T-cell (primary cell): Measurements from ENCODE around the gene OR6B2. TPM values are rescaled to one million over a fixed set of nuclear protein-coding genes. Genes with fewer than 3 reads are reported as not detected.

Experiments
- ATAC-seq, 4 experiments: fragments of 200-7000 bp in 3 of 4; fragments of 150-1000 bp in 1 of 4; cut with Tn5 transposase; replicated peaks in 1 of 4; 1 replicate in 3 of 4; 2 replicates in 1 of 4; pipeline ENCODE4 v1.10.0; 2021; ENCODE audit warnings: moderate library complexity in 3 of 4, mild to moderate bottlenecking in 2 of 4, moderate number of reproducible peaks in 1 of 4
- CTCF ChIA-PET, 2 donors: fragments of 300-600 bp; sonication (Branson Sonifier 250); formaldehyde crosslinking; loops; one replicate each; lab custom pipeline; 2022; ENCODE audit warnings: antibody characterized with exemption in 2 of 2; lab: Charles Lee
- POLR2A ChIA-PET, 2 donors: fragments of 300-600 bp; sonication (Branson Sonifier 250); formaldehyde crosslinking; loops; one replicate each; lab custom pipeline; 2022; ENCODE audit warnings: antibody characterized with exemption in 2 of 2; lab: Charles Lee
- DNase-seq, 35 experiments: peaks; one replicate each; pipeline versions ENCODE4 v3.0.0 to v3.0.0-alpha.2; 2013 to 2023
- H3K27ac ChIP-seq: one replicate; pipeline ENCODE4 v1.5.1; 2013; ENCODE audit warnings: low read length
- H3K27me3 ChIP-seq, 2 experiments: replicated peaks in 1 of 2; 1 replicate in 1 of 2; 2 replicates in 1 of 2; pipeline versions ENCODE4 v1.6.1 to v1.7.0; 2013; ENCODE audit warnings: low read length in 1 of 2, mixed read lengths in 1 of 2; ENCODE audit not compliant: control insufficient read depth in 2 of 2, insufficient read depth in 2 of 2; ENCODE audit errors: extremely low read depth in 1 of 2
- H3K36me3 ChIP-seq, 2 donors: 1 replicate in 1 of 2; 2 replicates in 1 of 2; pipeline versions ENCODE4 v1.6.1 to v1.7.0; 2013; ENCODE audit warnings: low read length in 1 of 2; ENCODE audit not compliant: control insufficient read depth in 2 of 2, insufficient read depth in 1 of 2; ENCODE audit errors: extremely low read depth in 1 of 2
- H3K4me1 ChIP-seq, 2 experiments: 1 replicate in 1 of 2; 2 replicates in 1 of 2; pipeline versions ENCODE4 v1.6.1 to v1.7.0; 2013; ENCODE audit warnings: low read length in 2 of 2, mixed read lengths in 1 of 2; ENCODE audit not compliant: insufficient read depth in 2 of 2, control insufficient read depth in 1 of 2; ENCODE audit errors: extremely low read depth in 1 of 2
- H3K4me3 ChIP-seq, 2 donors: 1 replicate in 1 of 2; 2 replicates in 1 of 2; pipeline versions ENCODE4 v1.5.1 to v1.7.0; 2013; ENCODE audit warnings: mild to moderate bottlenecking in 2 of 2, low read length in 1 of 2, moderate library complexity in 1 of 2; ENCODE audit not compliant: control insufficient read depth in 1 of 2; ENCODE audit errors: extremely low read depth in 1 of 2
- H3K9me3 ChIP-seq: 2 replicates; pipeline ENCODE4 v1.7.0; 2013
- H3K27ac Mint-ChIP-seq, 2 donors: one replicate each; pipeline ENCODE4 v1.8.0; 2020 to 2021; ENCODE audit warnings: mild to moderate bottlenecking in 2 of 2, mixed read lengths in 2 of 2
- H3K27me3 Mint-ChIP-seq, 2 donors: one replicate each; pipeline ENCODE4 v1.8.0; 2021 to 2022; ENCODE audit warnings: mixed read lengths in 2 of 2
- H3K36me3 Mint-ChIP-seq: one replicate; pipeline ENCODE4 v1.8.0; 2021; ENCODE audit warnings: mixed read lengths
- H3K4me1 Mint-ChIP-seq, 3 donors: one replicate each; pipeline ENCODE4 v1.8.0; 2020 to 2022; ENCODE audit warnings: mixed read lengths in 3 of 3, mild to moderate bottlenecking in 1 of 3
- H3K4me3 Mint-ChIP-seq, 3 donors: one replicate each; pipeline ENCODE4 v1.8.0; 2020 to 2022; ENCODE audit warnings: mild to moderate bottlenecking in 3 of 3, mixed read lengths in 3 of 3, moderate library complexity in 3 of 3
- H3K9me3 Mint-ChIP-seq, 3 donors: one replicate each; pipeline ENCODE4 v1.8.0; 2020 to 2022; ENCODE audit warnings: mixed read lengths in 3 of 3
- WGBS: methylation state at CpG from one replicate; pipeline ENCODE4 v1.1.5; 2013; ENCODE audit warnings: missing lambda C conversion rate; ENCODE audit not compliant: insufficient coverage; 5-methylcytosine and 5-hydroxymethylcytosine counted together
- total RNA-seq, 35 experiments: library from RNA in 6 of 35; stranded (reverse) in 6 of 35; fragments of 120-200 nt in 1 of 35; gene quantifications; one replicate each; pipeline versions ENCODE4 v1.2.1 to v1.2.4 and lab custom pipeline; 2013 to 2026

OR6B2 gene
- total RNA-seq, 5 donors from 2014 or later (not counting 1 experiment from before 2014, with no cell fraction given): not detected

GRCh38 chr2:240068193-240068592 is 38.0 kb upstream of the OR6B2 start:
- 100% methylated on average over 1 of the region's 1 CpG for whole genome bisulfite sequencing
- Mint-ChIP-seq H3K27me3 (peaks cover 16 to 28% of the 10 kb centered on the region in 2 donors), H3K4me1 (no peaks in the 10 kb centered on the region), H3K4me3 (no peak overlapping the region), H3K9me3 (peaks cover 3 to 14% (median 14%) of the 10 kb centered on the region in 3 donors), H3K27ac (no peak overlapping the region), H3K36me3 (no peaks in the 10 kb centered on the region)
- Histone ChIP-seq H3K27me3 (peaks cover 2 to 4% of the 10 kb centered on the region in 2 experiments), H3K4me1 (no peaks in the 10 kb centered on the region), H3K36me3 (no peaks in the 10 kb centered on the region), H3K27ac (no peak overlapping the region), H3K4me3 (no peak overlapping the region), H3K9me3 (no peaks in the 10 kb centered on the region)
- CTCF ChIA-PET: no interaction called here
- no peak for ATAC-seq
- no peak for DNase-seq
- POLR2A ChIA-PET: no interaction called here

GRCh38 chr2:240066489-240066888 is 36.3 kb upstream of the OR6B2 start:
- Histone ChIP-seq H3K27me3 (peaks cover 2 to 7% of the 10 kb centered on the region in 2 experiments), H3K9me3 (no peaks in the 10 kb centered on the region), H3K4me1 (no peaks in the 10 kb centered on the region), H3K4me3 (no peak overlapping the region), H3K27ac (no peak overlapping the region), H3K36me3 (no peaks in the 10 kb centered on the region)
- Mint-ChIP-seq H3K4me1 (no peaks in the 10 kb centered on the region), H3K36me3 (no peaks in the 10 kb centered on the region), H3K4me3 (no peak overlapping the region), H3K9me3 (peaks cover 3 to 14% (median 14%) of the 10 kb centered on the region in 3 donors), H3K27ac (no peak overlapping the region), H3K27me3 (peaks cover 13 to 20% of the 10 kb centered on the region in 2 donors)
- CTCF ChIA-PET: interaction anchor here in 1 of 2 donors (1.4 kb wide), 1 partner anchor 77 kb away, joined by 4 read pairs; no protein-coding TSS in a partner anchor
- no peak for ATAC-seq
- POLR2A ChIA-PET: no interaction called here
- no peak for DNase-seq
- 79% methylated on average over 4 of the region's 5 CpGs for WGBS

GRCh38 chr2:240064898-240065297 is 34.7 kb upstream of the OR6B2 start:
- Histone ChIP-seq H3K9me3 (no peaks in the 10 kb centered on the region), H3K4me3 (no peak overlapping the region), H3K27me3 (peaks cover 4 to 9% of the 10 kb centered on the region in 2 experiments), H3K27ac (no peak overlapping the region), H3K4me1 (no peaks in the 10 kb centered on the region), H3K36me3 (no peaks in the 10 kb centered on the region)
- POLR2A ChIA-PET: no interaction called here
- CTCF ChIA-PET: no interaction called here
- Mint-ChIP-seq H3K36me3 (no peaks in the 10 kb centered on the region), H3K9me3 (peaks cover 3 to 14% (median 14%) of the 10 kb centered on the region in 3 donors), H3K27ac (no peak overlapping the region), H3K4me3 (no peak overlapping the region), H3K27me3 (peaks cover 13 to 24% of the 10 kb centered on the region in 2 donors), H3K4me1 (no peaks in the 10 kb centered on the region)
- no peak for ATAC-seq
- no peak for DNase-seq
- no CpG with 5 or more reads among the region's 4 CpGs for WGBS

GRCh38 chr2:240060977-240061591 is 30.9 kb upstream of the OR6B2 start:
- H3K27ac Mint-ChIP-seq: no peak overlapping the region

GRCh38 chr2:240056678-240057077 is 26.4 kb upstream of the OR6B2 start:
- no peak overlapping the region for H3K4me3 Mint-ChIP-seq
- ChIA-PET POLR2A (no interaction called here), CTCF (no interaction called here)
- Histone ChIP-seq H3K36me3 (no peaks in the 10 kb centered on the region), H3K27ac (no peak overlapping the region), H3K9me3 (no peaks in the 10 kb centered on the region), H3K4me1 (no peaks in the 10 kb centered on the region), H3K27me3 (peaks cover 7 to 61% of the 10 kb centered on the region in 2 experiments), H3K4me3 (no peak overlapping the region)
- no peak overlapping the region for H3K27ac Mint-ChIP-seq
- no peaks in the 10 kb centered on the region for H3K9me3 Mint-ChIP-seq
- 81% methylated on average over 7 of the region's 11 CpGs for WGBS
- H3K4me1 Mint-ChIP-seq: no peaks in the 10 kb centered on the region
- peaks cover 44 to 49% of the 10 kb centered on the region in 2 donors for H3K27me3 Mint-ChIP-seq
- DNase-seq (no peak), ATAC-seq (no peak)
- no peaks in the 10 kb centered on the region for H3K36me3 Mint-ChIP-seq

More at GRCh38 chr2:240060977-240061591, 30.9 kb upstream of the OR6B2 start:
- H3K27me3 ChIP-seq: peaks cover 9 to 29% of the 10 kb centered on the region in 2 experiments
- H3K4me1 ChIP-seq: no peaks in the 10 kb centered on the region
- 22% methylated on average over 2 of the region's 4 CpGs for WGBS
- ChIA-PET CTCF (interaction anchor here (0.5 to 2.2 kb wide), 11 partner anchors 9 to 389 kb away, joined by 3 to 41 read pairs (median 3); partner anchors contain the start of gene OTOS (in 1 of the 2)), POLR2A (no interaction called here)
- H3K4me3 ChIP-seq: no peak overlapping the region
- peak in 27 of 35 experiments; percentile 16 to 71 (median 38) for DNase-seq
- Mint-ChIP-seq H3K36me3 (no peaks in the 10 kb centered on the region), H3K9me3 (no peaks in the 10 kb centered on the region), H3K4me1 (no peaks in the 10 kb centered on the region), H3K27me3 (peaks cover 24 to 29% of the 10 kb centered on the region in 2 donors), H3K4me3 (no peak overlapping the region)
- H3K9me3 ChIP-seq: no peaks in the 10 kb centered on the region
- H3K27ac ChIP-seq: no peak overlapping the region
- ATAC-seq: peak; percentile 67 to 75 (median 71)
- H3K36me3 ChIP-seq: no peaks in the 10 kb centered on the region

- Histone ChIP-seq H3K27ac (no peak overlapping the region), H3K4me1 (no peaks in the 10 kb centered on the region), H3K9me3 (no peaks in the 10 kb centered on the region), H3K36me3 (no peaks in the 10 kb centered on the region), H3K4me3 (no peak overlapping the region), H3K27me3 (peaks cover 8 to 60% of the 10 kb centered on the region in 2 experiments)
- DNase-seq: no peak
- H3K9me3 Mint-ChIP-seq: no peaks in the 10 kb centered on the region
- CTCF ChIA-PET: no interaction called here
- ATAC-seq: no peak
- no peak overlapping the region for H3K27ac Mint-ChIP-seq
- H3K4me3 Mint-ChIP-seq: no peak overlapping the region
- peaks cover 44 to 45% of the 10 kb centered on the region in 2 donors for H3K27me3 Mint-ChIP-seq
- WGBS: 50% methylated on average over 12 of the region's 13 CpGs
- no peaks in the 10 kb centered on the region for H3K36me3 Mint-ChIP-seq
- no peaks in the 10 kb centered on the region for H3K4me1 Mint-ChIP-seq
- POLR2A ChIA-PET: no interaction called here
These were observed 25.1 kb upstream of the OR6B2 start for GRCh38 chr2:240055177-240055917.
